Keratinocyte (primary cell): ENCODE results near the gene SKA1.

Source experiments
- EZH2 ChIP-seq: IDR thresholded peaks from one replicate; pipeline ENCODE4 v1.6.1; 2012; ENCODE audit warnings: inconsistent platforms, mild to moderate bottlenecking, low read length, moderate library complexity
- TF ChIP-seq, protein P1 (sequence below), 3 experiments: IDR thresholded peaks in 1 of 3; conservative IDR thresholded peaks in 1 of 3; optimal IDR thresholded peaks in 1 of 3; 2 replicates in 2 of 3; 3 replicates in 1 of 3; pipeline versions ENCODE3 to v1.5.1; 2011; ENCODE audit warnings: low read length in 3 of 3, mild to moderate bottlenecking in 3 of 3, moderate library complexity in 2 of 3, control low read depth in 1 of 3, inconsistent platforms in 1 of 3; ENCODE audit not compliant: insufficient read depth in 2 of 3; ENCODE audit errors: extremely low read depth in 1 of 3

DNA sequence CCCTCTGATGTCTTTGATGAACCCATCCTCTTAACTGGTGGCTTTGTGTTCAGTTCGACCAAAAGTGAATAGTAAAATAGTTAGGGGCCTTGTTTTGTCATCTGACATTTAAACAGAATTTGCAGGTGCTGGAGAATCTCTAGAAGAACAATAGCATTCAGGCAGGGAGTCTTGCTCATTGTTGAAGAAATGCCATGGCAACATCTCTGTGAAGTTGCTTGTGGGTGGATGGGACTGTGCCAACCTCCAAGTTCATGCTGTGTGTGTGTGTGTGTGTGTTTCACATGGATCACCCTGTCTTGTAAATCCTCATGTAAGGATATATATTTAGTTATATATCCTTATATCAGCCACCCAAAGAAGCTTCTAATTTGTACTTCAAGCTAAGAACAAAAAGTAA, 66.7 kb downstream of the SKA1 start:
- TF ChIP-seq EZH2, result no peak
- TF ChIP-seq, protein P1, sequence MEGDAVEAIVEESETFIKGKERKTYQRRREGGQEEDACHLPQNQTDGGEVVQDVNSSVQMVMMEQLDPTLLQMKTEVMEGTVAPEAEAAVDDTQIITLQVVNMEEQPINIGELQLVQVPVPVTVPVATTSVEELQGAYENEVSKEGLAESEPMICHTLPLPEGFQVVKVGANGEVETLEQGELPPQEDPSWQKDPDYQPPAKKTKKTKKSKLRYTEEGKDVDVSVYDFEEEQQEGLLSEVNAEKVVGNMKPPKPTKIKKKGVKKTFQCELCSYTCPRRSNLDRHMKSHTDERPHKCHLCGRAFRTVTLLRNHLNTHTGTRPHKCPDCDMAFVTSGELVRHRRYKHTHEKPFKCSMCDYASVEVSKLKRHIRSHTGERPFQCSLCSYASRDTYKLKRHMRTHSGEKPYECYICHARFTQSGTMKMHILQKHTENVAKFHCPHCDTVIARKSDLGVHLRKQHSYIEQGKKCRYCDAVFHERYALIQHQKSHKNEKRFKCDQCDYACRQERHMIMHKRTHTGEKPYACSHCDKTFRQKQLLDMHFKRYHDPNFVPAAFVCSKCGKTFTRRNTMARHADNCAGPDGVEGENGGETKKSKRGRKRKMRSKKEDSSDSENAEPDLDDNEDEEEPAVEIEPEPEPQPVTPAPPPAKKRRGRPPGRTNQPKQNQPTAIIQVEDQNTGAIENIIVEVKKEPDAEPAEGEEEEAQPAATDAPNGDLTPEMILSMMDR (optimal IDR thresholded peaks at IDR 0.05 in 1 of 3, IDR thresholded peaks at IDR 0.05 in 1 of 3, conservative IDR thresholded peaks at IDR 0.05 in 1 of 3; ENCODE audit: extremely low read depth in 1 of 3, insufficient read depth in 2 of 3, low read length in 3 of 3), result no peak
